EH (cell line): ENCODE results near the gene ARID1A.

ENCODE experiments used
- DNase-seq: peaks from one replicate; pipeline ENCODE4 v3.0.0-alpha.2; 2015; ENCODE audit warnings: low read depth

ARID1A gene

GRCh38 chr1:26728645-26729044, 32.8 kb downstream of the ARID1A start:
- no peak for DNase-seq

- no peak for DNase-seq
Measured at GRCh38 chr1:26729633-26730032, 33.8 kb downstream of the ARID1A start.

DNA sequence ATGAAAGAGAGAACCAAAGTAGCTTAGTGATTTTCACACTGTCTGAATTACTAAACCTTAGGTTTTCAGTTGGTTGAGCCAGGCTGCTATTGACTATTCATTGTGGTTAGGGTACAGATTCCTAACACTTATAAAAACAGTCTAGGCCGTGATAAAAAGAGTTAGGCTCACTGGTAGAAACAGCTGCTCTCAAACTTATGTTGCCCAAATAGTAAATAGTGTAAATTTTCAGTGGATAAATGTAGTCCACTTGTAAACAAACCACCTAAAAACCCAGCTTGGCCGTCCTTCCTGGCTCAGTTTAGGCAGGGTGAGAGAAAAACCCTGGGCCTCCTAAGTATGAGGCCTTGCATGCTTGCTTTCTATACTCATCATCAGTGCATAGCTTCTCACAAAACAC, 34.9 kb downstream of the ARID1A start:
- peak; percentile 42 for DNase-seq

GRCh38 chr1:26731233-26731902, 35.6 kb downstream of the ARID1A start:
- no peak for DNase-seq

DNA sequence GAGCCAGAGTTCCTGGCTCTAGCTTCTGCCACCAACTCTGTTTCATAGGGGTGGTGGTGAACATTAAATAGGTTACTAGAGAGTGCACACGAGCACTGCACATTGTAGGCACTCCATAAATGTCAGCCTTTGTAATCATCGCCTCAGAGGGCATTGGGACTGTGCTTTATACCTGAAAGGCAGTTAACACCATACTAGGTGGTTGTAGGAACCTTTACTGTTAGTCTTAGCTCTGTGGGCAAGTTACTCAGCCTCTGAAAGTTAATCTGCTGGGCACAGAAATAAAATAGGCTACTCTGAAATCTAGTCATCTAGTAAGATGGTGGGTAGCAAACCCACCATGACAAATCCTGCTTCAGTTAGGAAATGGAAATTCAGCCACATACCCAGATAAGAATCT, 37.6 kb downstream of the ARID1A start:
- no peak for DNase-seq

- peak; percentile 83 for DNase-seq
Measured at GRCh38 chr1:26733982-26734381, 38.2 kb downstream of the ARID1A start.

- DNase-seq = no peak
Measured at GRCh38 chr1:26734501-26735058, 38.8 kb downstream of the ARID1A start.

- DNase-seq = no peak
Measured at GRCh38 chr1:26739329-26739914, 43.6 kb downstream of the ARID1A start.

- no peak for DNase-seq
Measured at GRCh38 chr1:26740023-26740634, 44.3 kb downstream of the ARID1A start.

DNA sequence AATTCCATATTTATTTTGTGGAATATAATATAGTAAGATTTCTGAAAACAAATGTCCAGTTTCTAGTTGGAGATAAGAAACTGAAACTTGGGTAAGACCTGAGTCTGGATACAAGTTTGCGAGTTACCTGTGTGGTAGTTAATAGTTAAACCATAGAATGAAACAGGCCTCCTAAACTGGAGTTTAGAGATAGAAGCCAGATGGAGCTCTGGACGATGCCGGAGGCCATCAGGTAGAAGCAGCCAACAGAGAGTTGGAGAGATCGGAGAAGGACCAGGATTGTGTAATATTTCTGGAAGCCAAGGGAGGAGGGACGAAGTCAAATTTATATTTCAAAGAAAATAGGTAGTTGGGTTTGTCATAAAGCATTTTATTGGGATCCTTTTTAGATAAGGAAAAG, 45.1 kb downstream of the ARID1A start:
- no peak for DNase-seq

GRCh38 chr1:26743426-26744059, 47.7 kb downstream of the ARID1A start:
- no peak for DNase-seq

GRCh38 chr1:26744075-26744959, 48.5 kb downstream of the ARID1A start:
- DNase-seq = peak; percentile 97

DNA sequence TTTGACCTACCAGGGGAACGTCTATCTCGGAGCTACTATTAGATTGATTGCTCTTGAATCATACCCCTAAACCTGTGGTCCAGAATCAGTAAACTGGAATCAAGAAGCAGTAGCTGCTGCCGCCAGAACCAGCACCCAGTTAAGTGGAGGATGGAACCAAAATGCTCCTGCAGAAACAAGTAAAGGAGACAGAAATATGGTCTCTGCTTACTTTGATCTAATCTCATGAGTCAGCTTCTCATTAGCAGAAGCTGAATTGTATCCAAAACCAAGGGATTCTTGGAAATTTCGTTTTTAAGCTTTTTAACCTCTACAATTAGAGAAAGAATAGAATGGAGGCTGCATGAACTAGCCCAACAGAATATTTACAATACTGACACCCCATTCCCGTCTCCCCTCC, 49.4 kb downstream of the ARID1A start:
- peak; percentile 68 for DNase-seq

GRCh38 chr1:26747048-26747447, 51.2 kb downstream of the ARID1A start:
- no peak for DNase-seq

- no peak for DNase-seq
Measured at GRCh38 chr1:26748351-26748750, 52.5 kb downstream of the ARID1A start.

- DNase-seq = no peak
Measured at GRCh38 chr1:26749458-26749857, 53.6 kb downstream of the ARID1A start.

DNA sequence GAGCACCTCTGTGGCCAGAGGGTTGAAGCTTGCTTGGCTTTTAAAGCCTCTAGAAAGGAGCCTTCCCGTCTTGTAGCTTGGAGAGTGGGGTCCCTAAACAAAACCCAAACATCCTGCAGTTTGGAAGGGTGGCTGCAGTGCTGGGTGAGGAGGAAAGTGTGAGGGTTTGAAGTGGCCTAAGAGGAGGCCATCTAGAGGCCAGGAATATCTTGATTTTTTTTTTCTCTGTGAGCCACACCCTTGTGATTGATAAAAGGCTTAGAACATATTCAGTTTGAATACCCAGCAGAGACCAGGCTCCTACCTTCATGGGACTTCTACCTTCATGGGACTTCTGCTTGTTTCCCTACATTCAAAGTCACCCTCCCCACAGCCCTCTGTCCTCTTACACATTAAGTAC, 54.6 kb downstream of the ARID1A start:
- DNase-seq = no peak

DNA sequence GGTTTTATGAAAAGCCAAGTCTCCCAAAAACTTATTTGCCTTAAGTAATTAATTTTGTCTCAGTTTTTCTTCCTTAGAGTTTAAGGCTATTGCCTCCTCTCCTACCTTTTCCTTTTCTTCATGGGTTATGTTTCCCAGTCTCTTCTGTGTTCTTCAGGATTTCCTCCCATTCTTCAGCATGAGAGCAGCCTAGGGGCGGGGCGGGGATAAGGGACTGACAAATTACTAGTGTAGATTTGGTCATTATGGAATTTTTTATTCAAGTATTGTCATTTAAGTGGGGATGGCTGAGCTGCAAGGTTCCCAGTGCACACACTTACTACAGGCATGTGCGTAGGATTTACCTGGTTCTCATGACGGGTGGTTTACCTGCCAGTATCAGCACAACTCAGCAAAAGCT, 56.7 kb downstream of the ARID1A start:
- DNase-seq = no peak

DNA sequence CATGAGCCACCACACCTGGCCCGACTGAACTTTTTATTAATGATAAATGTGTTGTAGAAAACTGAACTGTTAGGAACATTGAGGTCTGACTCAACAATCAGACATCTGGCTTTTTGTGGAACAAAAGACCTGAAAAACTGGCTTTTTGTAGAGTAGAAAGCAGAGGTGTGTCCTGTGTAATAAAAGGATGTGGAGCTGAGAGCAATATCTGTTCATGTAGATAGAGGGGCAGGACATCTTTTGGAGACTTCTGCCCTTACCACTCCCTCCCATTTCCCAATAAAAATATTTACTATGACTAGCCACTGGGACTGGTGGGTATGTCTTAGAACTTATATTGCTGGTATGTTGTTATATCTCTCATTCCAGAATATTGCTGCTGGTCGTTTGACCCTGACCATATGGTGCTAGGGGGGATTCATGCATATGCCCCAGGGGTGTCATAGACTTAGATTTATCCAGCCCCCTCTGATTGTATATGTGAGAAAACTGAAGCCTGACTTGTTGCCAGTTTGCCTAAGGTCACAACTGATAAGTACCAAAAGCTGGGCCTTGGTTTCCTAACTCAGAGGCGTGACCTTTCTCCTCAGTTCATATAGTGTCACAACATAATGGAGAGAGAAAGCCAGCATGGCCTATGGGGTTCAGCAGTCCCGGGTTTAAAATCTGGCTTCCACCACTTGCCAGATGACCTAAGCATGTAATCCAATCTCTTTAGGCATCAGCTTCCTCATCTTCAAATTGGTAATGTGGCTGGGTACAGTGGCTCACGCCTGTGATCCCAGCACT, 58.5 kb downstream of the ARID1A start:
- DNase-seq = no peak

GRCh38 chr1:26758358-26758757, 62.5 kb downstream of the ARID1A start:
- DNase-seq = no peak

DNA sequence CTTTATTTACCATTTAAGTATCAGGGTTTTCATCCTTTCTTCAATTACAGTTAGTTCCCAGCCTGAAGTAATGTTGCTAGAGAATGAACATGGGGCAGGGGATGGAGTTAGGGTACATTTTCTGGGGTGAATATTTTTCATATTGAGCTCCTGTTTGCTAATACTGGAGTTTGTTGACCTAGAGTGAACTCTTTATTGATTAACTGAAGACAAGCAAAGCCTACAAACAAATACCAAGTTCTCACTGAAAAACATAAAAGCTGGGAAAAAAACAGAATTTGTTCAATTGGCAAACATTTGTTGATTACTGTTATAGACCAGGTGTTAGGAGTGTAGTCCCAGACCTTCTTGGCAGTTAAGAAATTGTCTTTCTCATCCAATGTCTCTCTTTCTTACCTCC, 63.7 kb downstream of the ARID1A start:
- no peak for DNase-seq
